Natural killer cell (primary cell): Measurements from ENCODE around the gene THRB. TPM values are rescaled to one million over a fixed set of nuclear protein-coding genes. Genes with fewer than 3 reads are reported as not detected.

ENCODE experiments used
- ATAC-seq, 3 donors: fragments of 150-1000 bp in 2 of 3; fragments of 200-7000 bp in 1 of 3; cut with Tn5 transposase; 1 replicate in 1 of 3; 2 replicates in 2 of 3; pipeline ENCODE4 v1.10.0; 2021; ENCODE audit warnings: mild to moderate bottlenecking in 2 of 3, moderate library complexity in 2 of 3
- DNase-seq, 2 donors: peaks; one replicate each; pipeline versions ENCODE4 v3.0.0 to v3.0.0-alpha.2; 2013 to 2021; ENCODE audit warnings: mixed read lengths in 1 of 2
- H3K27ac ChIP-seq: one replicate; pipeline ENCODE4 v1.5.1; 2013; ENCODE audit warnings: mild to moderate bottlenecking, low read length
- H3K27me3 ChIP-seq: one replicate; pipeline ENCODE4 v1.6.1; 2013; ENCODE audit warnings: low read length; ENCODE audit not compliant: control insufficient read depth, insufficient read depth
- H3K36me3 ChIP-seq: one replicate; pipeline ENCODE4 v1.6.1; 2013; ENCODE audit warnings: low read length; ENCODE audit not compliant: control insufficient read depth, insufficient read depth
- H3K4me1 ChIP-seq: one replicate; pipeline ENCODE4 v1.6.1; 2013; ENCODE audit warnings: low read length; ENCODE audit not compliant: control insufficient read depth, insufficient read depth
- H3K4me3 ChIP-seq: one replicate; pipeline ENCODE4 v1.5.1; 2013; ENCODE audit warnings: low read length
- H3K9me3 ChIP-seq: one replicate; pipeline ENCODE4 v1.6.1; 2013; ENCODE audit warnings: low read length; ENCODE audit not compliant: control insufficient read depth, insufficient read depth
- H3K27ac Mint-ChIP-seq, 2 donors: one replicate each; pipeline ENCODE4 v1.8.0; 2022; ENCODE audit warnings: mild to moderate bottlenecking in 2 of 2, mixed read lengths in 2 of 2, moderate library complexity in 1 of 2
- H3K27me3 Mint-ChIP-seq, 2 donors: one replicate each; pipeline ENCODE4 v1.8.0; 2022; ENCODE audit warnings: low read depth in 2 of 2, mixed read lengths in 2 of 2
- H3K36me3 Mint-ChIP-seq: one replicate; pipeline ENCODE4 v1.8.0; 2022; ENCODE audit warnings: mixed read lengths
- H3K4me1 Mint-ChIP-seq, 2 donors: one replicate each; pipeline ENCODE4 v1.8.0; 2022; ENCODE audit warnings: mixed read lengths in 2 of 2
- H3K4me3 Mint-ChIP-seq: one replicate; pipeline ENCODE4 v1.8.0; 2022; ENCODE audit warnings: mild to moderate bottlenecking, moderate library complexity, mixed read lengths
- H3K9me3 Mint-ChIP-seq, 2 donors: one replicate each; pipeline ENCODE4 v1.8.0; 2022; ENCODE audit warnings: mixed read lengths in 2 of 2
- WGBS: methylation state at CpG from one replicate; pipeline ENCODE4 v1.1.7; 2013; ENCODE audit warnings: missing lambda C conversion rate; ENCODE audit not compliant: insufficient coverage; 5-methylcytosine and 5-hydroxymethylcytosine counted together
- intact Hi-C: fragments of 100-400 bp; cut with micrococcal nuclease; formaldehyde crosslinking; loops from one replicate; pipeline ENCODE4 v1.14.2; 2022
- total RNA-seq, 4 donors: library from RNA; stranded (reverse); fragments of 120-200 nt in 1 of 4; gene quantifications; one replicate each; pipeline versions ENCODE4 v1.2.3 to v1.2.4, GENCODE V29; 2013 to 2022
- TF ChIP-seq, protein P1 (sequence below): fragments of 200-600 bp; IDR thresholded peaks from one replicate; pipeline ENCODE4 v1.8.0; 2022; ENCODE audit warnings: antibody characterized with exemption

Gene THRB
- total RNA-seq, 3 donors from 2014 or later (not counting 1 experiment from before 2014, with no cell fraction given): 0.05 TPM; not detected in 2

DNA sequence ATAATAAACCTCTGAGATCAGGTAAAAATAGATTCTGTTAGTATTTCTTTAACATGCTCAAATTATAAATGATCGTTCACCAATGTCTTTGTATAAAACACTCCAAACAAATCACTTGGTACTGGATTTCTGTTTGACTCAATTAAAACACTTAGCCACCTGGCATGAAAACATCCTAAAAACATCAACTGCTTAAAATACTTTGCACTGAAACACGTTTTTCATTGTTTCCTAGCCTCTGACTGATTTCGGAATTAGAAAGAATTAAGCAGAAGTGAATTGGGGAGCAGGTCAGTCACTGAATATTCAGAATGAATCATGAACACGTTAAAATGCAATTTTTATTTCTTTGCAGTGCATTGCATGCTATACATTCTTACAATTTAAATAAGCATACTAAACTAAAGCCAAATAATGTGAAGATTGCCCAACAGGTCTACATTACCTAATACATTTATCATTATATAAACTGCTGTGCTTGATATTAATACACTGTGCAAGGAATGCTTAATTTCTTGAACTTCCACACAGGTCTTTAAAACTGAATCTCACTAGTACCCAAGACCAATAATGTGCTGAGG lies 1.6 kb downstream of the THRB start:
- Mint-ChIP-seq H3K4me3 (no peak overlapping the region), H3K27ac (no peak overlapping the region), H3K4me1 (peaks cover 0 to 5% of the 10 kb centered on the region in 2 donors), H3K9me3 (peaks cover 2% of the 10 kb centered on the region in 2 donors), H3K27me3 (peaks cover 37 to 46% of the 10 kb centered on the region in 2 donors), H3K36me3 (no peaks in the 10 kb centered on the region)
- DNase-seq (no peak), ATAC-seq (no peak)
- Histone ChIP-seq H3K4me1 (peaks cover 13% of the 10 kb centered on the region), H3K4me3 (no peak overlapping the region), H3K9me3 (no peaks in the 10 kb centered on the region), H3K36me3 (no peaks in the 10 kb centered on the region), H3K27ac (no peak overlapping the region), H3K27me3 (peaks cover 23% of the 10 kb centered on the region)
- 40% methylated on average over 4 of the region's 4 CpGs for WGBS
- intact Hi-C loops: no loop called here
- TF ChIP-seq, protein P1, sequence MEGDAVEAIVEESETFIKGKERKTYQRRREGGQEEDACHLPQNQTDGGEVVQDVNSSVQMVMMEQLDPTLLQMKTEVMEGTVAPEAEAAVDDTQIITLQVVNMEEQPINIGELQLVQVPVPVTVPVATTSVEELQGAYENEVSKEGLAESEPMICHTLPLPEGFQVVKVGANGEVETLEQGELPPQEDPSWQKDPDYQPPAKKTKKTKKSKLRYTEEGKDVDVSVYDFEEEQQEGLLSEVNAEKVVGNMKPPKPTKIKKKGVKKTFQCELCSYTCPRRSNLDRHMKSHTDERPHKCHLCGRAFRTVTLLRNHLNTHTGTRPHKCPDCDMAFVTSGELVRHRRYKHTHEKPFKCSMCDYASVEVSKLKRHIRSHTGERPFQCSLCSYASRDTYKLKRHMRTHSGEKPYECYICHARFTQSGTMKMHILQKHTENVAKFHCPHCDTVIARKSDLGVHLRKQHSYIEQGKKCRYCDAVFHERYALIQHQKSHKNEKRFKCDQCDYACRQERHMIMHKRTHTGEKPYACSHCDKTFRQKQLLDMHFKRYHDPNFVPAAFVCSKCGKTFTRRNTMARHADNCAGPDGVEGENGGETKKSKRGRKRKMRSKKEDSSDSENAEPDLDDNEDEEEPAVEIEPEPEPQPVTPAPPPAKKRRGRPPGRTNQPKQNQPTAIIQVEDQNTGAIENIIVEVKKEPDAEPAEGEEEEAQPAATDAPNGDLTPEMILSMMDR: no peak

- peaks cover 15% of the 10 kb centered on the region for H3K27me3 ChIP-seq
- DNase-seq: no peak
- Mint-ChIP-seq H3K27me3 (peaks cover 19 to 25% of the 10 kb centered on the region in 2 donors), H3K27ac (no peak overlapping the region), H3K4me1 (peaks cover 0 to under 1% of the 10 kb centered on the region in 2 donors), H3K36me3 (no peaks in the 10 kb centered on the region), H3K4me3 (no peak overlapping the region), H3K9me3 (peaks cover 2 to 4% of the 10 kb centered on the region in 2 donors)
- no peaks in the 10 kb centered on the region for H3K9me3 ChIP-seq
- H3K4me3 ChIP-seq: no peak overlapping the region
- TF ChIP-seq, protein P1: no peak
- peaks cover 7% of the 10 kb centered on the region for H3K4me1 ChIP-seq
- WGBS: 63% methylated on average over 2 of the region's 2 CpGs
- intact Hi-C loops: no loop called here
- no peak overlapping the region for H3K27ac ChIP-seq
- no peaks in the 10 kb centered on the region for H3K36me3 ChIP-seq
- ATAC-seq: no peak
These were observed 4.5 kb downstream of the THRB start for GRCh38 chr3:24490151-24490550.

DNA sequence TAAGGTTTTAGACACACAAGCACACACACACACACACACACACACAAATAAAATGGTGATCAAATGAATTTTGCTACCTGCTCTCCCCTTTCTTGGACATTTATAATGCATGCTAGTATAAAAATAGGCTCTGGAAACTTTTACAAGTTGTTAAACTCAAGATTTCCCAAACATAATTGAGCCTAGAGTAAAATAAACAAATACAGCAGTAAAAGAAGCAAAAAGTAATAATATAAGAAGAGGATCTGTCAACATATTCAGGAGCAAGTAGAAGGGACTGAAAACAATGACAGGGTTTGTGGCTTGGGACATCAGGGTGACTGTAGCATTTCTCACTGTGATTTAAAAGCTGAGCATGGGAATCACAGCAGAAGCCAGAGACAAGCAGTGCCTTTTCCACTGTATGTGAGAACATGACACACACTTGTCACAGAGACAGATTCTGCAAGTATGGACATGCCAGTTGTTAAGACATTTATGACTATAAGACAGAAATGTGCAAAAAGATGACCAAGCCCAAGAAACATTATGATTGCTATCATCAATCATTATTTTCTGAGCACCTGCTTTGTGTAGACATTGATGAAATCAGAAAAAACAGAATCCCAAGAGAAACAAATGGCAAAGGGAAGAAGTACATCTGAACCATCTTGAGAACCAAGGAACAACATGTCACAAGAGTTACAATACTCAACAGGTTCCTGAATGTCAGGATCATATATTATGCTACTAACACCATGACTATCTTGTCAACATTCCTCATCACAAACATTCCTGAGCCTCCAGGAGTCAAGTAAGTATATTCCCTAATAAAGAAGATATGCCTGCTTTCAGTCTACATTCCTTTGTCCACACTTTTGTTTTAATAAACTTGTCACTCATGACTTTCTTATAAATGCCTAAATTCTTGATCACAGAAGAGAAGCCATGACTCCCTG lies 7.1 kb downstream of the THRB start:
- H3K27ac ChIP-seq: no peak overlapping the region
- H3K4me1 ChIP-seq: no peaks in the 10 kb centered on the region
- intact Hi-C loops: no loop called here
- no peak overlapping the region for H3K4me3 ChIP-seq
- H3K9me3 Mint-ChIP-seq: peaks cover 2 to 4% of the 10 kb centered on the region in 2 donors
- H3K36me3 Mint-ChIP-seq: no peaks in the 10 kb centered on the region
- H3K4me1 Mint-ChIP-seq: no peaks in the 10 kb centered on the region
- H3K27ac Mint-ChIP-seq: no peak overlapping the region
- TF ChIP-seq, protein P1: no peak
- no peak for ATAC-seq
- peaks cover 13 to 20% of the 10 kb centered on the region in 2 donors for H3K27me3 Mint-ChIP-seq
- H3K4me3 Mint-ChIP-seq: no peak overlapping the region
- no peaks in the 10 kb centered on the region for H3K9me3 ChIP-seq
- no peak for DNase-seq
- H3K36me3 ChIP-seq: no peaks in the 10 kb centered on the region
- H3K27me3 ChIP-seq: peaks cover 6% of the 10 kb centered on the region
